ENCODE measurements around the gene TBC1D5.
"Not testable (repeated sequence)": the region's sequence is repeated elsewhere in the genome, so short reads cannot be mapped to it uniquely, and the experiment has no call there.

The TBC1D5 gene

DNA sequence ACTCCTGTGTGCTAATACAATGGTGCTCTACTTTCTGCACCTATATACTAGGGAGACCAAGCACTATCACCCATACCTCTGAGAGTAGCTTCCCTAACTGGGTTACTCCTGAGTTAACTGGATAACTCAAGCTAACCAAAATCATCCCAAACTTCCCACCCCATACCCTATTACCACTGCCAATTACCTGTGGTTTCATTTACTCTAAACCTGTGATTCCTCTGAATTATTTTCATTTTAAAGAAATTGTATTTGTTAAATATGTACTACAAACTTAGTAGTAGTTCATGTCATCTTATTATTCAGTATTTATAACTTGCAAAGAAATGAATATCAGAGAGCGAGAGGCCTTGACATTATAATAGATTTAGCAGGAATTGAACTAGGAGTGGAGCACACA lies 340.5 kb downstream of the TBC1D5 start:
- DNase-seq (ENCODE audit: low read depth), result no peak

DNA sequence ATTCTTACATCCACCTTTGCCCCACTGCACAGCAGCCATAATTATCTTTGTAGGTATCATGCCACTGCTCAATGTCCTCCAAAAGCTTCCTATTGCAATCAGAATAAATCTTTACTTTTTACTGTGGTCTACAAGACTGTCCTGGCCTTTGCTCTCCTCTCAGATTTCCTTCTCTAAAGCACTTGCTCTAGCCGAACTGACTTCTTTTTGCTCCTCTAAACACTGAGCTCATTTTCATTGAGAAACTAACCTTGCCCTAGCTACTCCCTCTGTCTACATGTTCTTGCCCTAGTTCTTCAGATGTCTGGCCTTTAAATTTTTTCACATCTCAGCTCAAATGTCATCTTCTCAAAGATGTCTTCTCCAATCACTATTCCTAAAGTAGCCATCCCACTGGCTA lies 342.8 kb downstream of the TBC1D5 start:
- no peak for DNase-seq (ENCODE audit: low read depth)

DNA sequence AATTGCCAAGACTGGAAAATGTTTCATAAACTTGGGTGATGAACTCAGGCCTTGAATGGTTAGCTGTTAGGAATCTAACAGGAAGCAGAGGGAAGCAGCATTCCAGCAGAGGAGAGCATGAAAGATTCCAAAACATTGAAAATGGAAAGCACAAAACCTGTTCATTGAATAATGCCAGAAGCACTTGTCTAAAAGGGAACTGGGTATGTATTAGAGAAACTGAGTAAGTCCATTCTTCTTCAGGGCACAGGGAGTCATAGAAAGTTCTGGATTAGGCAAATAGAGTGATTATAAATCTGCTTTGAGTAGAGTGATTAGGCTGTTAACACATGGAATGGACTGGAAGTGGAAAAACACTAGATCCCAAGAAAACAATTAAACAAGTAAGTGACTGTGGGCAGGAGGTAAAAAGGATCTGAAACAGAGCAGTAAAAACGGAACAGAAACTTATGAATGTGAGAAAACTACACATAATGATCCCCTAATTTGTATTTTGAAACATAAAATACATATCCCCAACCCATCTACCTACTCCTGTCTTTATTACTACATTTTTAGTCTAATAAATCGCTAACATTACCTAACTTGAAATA lies 343.4 kb downstream of the TBC1D5 start:
- DNase-seq (ENCODE audit: low read depth), result no peak

DNA sequence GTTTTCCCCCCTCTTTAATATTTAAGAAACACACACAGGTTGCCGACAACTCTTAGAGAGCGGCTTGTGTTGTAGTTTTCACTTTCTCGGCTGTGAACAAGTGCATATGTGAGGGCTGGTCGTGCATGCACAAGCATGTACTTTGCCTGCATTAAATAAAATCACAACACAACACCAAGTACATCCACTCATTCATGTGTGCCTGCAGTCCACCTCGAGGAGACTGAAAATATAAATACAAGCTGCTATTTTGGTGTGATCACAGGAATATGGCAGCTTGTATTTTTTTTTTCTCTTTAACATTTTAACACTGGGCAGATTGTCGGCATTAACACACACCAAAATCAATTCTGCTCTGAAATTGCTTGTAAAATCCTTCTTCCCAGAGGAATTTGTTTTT lies 346.4 kb downstream of the TBC1D5 start:
- DNase-seq (ENCODE audit: low read depth), result no peak

DNA sequence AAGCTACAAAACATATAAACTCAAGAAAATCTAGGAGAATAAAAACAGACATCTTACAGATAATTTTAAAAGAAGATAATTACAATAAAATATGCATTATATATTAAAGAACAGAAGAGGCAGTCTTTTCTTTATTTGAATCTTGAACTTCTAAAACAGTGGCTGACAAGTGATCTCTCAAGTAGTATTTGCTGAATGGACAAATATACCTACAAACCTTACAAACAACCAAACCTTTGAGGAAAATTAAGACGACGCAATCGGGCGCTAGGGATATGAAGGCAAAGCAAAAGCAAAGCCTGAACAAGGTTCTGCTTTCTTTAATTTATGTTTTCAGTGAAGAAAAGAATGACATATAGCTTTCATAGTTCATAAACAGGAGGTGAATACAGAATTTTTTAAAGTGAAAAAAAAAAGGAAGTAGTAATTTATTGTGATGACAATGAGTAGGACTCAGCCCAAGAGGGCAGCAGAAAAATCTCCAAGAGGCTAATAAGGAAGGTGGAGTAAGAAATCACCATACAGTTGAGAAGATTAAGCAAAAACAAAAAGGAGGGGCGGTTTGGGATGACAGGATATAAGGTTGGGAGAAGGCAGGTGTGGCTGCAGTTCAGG lies 347.8 kb downstream of the TBC1D5 start:
- no peak for DNase-seq (ENCODE audit: low read depth)

DNA sequence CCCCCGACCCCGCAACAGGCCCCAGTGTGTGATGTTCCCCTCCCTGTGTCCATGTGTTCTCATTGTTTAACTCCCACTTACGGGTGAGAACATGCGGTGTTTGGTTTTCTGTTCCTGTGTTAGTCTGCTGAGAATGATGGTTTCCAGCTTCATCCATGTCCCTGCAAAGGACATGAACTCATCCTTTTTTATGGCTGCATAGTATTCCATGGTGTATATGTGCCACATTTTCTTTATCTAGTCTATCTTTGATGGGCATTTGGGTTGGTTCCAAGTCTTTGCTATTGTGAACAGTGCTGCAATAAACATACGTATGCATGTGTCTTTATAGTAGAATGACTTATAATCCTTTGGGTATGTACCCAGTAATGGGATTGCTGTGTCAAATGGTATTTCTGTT lies 349.9 kb downstream of the TBC1D5 start:
- not testable (repeated sequence) for DNase-seq (ENCODE audit: low read depth)

DNA sequence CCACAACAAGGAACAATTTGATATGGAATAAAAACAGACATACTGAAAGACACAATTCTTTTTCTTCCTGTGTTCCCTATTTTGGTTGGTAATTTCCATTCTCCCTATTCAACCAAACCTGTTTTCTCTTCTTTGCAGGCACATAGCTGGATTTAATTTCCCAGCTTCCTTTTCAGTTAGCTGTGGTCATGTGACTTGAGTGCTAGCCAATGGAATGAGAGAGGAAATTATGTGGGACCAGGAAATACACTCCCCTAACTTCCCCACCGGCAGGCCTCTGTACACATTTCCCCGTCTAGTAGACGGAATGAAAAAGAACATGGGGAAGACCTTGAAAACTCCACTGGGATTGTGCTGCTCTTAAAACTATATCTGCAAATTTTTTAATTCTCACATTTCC lies 351.6 kb downstream of the TBC1D5 start:
- no peak for DNase-seq (ENCODE audit: low read depth)

DNA sequence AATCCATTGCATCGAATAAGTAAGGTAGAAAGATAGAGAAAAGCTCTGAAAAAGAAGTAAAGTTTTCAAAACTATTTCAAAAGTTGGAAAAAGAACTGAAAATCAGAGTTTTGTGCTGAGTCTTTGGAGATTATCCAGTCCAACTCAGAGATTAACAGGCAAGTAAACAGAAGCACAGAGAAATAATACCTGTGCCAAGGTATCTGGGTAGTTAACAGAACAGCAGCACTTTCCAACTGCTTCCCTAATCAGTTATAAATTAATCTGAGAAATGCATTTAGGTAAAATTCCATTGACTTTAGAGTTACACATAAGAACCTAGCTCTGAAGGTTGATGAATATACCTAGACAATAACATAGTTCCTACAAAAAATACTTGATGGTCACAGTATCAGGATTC lies 355.3 kb downstream of the TBC1D5 start:
- DNase-seq (ENCODE audit: low read depth), result no peak

DNA sequence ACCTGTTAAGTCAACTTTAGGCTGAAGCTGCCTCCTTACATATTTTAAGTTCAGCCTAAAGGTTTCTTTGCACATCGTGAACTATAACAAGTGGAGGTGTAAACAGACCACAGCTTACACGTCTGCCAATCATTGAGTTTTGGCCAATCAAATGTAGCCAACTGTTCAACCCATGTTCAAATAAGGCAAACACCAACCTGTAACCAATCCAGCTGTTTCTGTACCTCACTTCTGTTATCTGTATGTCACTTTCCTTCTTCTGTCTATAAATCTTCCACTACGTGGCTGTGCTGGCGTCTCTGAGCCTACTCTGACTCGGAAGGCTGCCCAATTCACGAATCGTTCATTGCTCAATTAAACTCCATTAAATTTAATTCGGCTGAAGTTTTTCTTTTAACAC lies 356.0 kb downstream of the TBC1D5 start:
- DNase-seq (ENCODE audit: low read depth), result no peak

DNA sequence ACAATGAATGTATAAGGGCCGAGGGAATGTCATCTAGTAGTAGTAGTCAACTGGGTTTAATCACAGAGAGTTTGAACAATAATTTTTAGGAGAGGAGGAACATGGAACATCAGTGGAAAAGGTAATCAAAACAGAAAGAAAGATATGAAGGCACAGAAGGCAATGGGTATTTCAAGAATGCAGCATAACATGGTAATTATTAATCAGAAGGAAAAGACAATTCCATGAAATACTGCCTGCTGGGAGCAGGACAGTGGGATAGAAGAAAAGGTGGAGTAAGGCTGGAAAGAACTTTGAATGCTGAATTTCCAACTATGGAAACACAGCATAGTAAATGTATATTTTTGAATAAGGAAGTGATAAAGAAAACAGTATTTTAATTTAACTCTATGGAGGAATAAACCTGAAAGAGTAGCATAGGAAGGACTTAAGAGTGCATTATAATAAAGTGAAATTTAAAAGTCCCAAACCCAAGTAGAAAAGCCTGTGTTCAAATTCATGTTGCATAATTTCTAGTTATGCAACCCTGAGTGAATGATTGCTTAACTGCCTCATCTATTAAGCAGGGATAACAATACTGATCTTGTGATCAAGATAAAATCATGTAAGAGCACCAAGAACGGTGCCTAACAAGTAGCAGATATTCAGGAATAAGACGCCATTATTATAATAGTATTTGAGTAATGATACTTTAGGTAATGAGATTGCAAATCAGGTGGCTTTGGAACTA lies 357.7 kb downstream of the TBC1D5 start:
- DNase-seq (ENCODE audit: low read depth), result no peak

DNA sequence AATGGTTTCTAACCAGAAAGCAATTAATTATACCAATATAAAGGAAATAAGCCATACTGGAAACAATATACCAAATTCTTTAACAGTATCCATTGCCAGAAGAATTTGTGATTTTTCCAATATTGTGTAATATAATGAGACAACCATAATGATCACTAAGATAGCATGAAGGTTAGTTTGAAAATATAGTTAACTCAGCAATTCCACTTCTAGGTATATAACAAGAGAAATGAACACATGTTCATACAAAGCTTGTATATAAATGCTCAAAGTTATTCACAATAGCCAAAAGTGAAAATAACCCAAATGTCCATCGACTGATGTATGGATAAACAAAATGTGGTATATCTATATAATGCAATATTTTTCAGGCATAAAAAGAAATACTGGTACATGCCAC lies 369.1 kb downstream of the TBC1D5 start:
- DNase-seq (ENCODE audit: low read depth), result no peak

DNA sequence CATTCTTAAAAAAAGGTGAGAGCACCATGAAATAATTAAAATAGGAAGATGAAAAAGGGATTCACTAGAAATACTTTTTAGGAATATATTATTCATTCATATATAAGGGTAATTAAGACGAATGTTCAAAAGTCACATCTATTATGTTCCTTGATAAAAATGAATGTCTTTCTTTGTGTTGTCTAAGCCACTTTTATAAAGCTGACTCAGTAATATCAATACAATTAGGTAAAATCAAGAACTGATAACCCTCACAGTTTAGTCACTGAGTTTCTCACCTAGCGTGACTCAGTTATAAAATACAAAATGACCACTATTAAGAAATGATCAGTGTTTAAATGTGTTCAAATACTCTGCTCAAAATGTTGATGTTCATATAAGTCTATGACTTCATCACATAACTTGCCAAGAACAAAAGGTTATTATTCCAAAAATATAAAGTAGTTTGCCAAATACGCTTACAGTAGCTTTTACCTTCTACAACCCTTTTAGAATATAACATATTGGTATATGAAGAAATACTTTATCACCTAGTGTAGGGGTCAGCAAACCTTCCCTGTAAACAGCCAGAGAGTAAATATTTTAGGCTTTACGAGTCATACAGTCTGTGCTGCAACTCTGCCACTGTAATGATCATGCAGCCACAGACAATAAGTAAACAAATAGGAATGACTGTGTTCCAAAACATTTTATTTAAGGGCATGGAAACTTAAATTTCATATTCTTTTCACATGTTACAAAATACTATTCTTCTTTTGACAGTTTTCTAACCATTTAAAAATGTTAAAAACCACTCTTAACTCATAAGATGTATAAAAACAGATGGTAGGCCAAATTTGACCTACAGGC lies 369.8 kb downstream of the TBC1D5 start:
- no peak for DNase-seq (ENCODE audit: low read depth)

DNA sequence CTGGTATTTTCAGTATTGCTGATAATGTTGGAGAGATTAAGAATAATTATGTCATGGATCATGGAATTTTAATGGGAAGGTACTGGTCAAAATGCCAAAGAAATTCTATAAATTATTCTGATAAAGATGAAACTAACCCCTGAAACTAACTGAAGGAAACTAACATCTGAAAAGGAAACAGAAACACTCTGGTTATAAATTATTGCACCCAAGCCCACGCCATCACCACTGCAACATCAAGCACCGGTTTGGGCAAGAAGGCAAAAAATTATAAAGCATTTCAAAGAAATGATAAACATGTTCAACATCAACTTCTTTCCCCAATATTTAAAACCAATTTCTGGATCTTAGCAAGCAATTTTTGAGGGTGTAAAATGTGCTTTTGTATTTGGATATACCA lies 372.5 kb downstream of the TBC1D5 start:
- no peak for DNase-seq (ENCODE audit: low read depth)

DNA sequence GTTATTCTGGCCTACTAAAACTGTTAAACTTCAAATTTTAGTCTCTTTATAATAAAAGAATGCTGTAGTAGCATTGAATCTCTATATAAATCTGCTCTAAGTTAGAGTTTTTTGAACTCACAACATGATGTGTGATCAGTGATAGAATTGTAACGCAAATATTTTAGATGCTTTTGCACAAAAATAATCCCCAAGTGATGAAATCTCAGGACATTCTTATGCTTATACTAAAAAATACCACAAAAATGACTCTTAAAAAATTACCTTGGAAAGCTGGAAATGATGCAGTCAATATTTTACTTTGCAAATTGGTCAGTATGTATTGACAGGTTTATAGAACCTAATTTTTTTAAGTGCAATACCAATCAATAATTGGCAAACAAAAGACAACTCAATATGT lies 375.3 kb downstream of the TBC1D5 start:
- DNase-seq (ENCODE audit: low read depth), result no peak

DNA sequence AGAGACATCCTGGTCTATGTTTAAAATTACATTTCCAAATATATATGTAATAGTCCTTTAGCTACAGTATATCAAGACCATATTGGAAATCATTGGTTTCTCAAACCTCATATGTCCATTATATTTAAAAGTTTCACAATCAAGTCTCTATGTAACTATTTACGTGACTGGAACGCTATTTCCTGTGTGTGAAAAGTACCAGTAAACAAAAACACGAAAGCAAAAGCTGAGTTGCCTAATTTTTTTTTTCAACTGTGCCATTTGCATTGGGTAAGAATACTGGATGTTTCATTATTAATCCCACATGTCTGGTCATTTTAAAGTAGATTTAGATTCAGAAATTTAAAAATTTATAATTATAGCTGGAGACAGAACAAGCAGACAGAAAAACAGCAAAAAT lies 381.4 kb downstream of the TBC1D5 start:
- DNase-seq (ENCODE audit: low read depth), result no peak

DNA sequence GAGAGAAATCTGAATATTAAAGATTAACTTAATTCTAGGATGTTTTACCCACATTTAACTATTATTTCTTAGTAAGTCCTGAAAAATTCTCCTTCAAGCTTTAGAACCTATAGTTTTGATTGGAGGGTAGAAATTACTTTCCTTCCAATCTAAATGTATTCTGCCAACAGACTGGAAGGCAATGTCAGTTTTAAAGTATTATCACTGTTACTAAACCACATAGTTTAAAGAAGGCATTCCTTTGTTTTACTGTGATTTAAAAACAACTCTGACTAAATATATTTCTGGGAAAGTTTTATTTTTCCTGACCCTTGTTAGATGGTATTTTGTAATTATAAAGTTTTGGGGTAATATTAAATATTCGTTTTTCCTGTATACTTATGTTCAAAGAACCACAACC lies 382.5 kb downstream of the TBC1D5 start:
- DNase-seq (ENCODE audit: low read depth), result no peak

DNA sequence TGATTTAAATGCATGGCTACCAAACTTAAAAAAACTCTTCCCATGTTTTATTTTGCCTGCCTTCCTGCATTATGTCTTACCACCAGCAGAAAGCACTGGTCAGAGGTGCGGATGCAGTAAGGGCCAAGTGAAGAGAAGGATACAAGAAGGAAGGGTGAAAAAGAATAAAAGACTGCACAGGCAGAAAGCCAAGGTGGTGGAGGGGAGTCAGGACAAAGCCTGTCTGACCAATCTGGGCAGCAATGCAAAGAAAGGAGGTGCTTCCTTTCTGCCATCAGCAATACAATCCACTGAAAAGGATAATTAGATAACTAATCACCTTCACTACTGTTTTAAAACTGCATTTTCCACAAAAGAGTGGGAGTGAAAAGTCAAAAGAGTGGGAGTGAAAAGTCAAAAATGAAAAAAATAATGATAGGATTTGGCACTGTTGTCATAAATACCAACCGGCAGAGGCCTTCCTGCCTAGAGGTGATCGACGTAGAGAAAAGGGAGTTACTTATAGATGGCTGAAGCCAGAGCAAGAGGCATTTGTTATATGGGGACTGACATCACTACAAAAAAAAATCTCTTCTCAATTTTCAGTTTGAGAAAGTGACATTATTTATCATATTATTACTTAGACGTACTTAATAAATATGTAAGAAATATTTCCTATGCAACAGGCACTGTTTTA lies 385.3 kb downstream of the TBC1D5 start:
- DNase-seq (ENCODE audit: low read depth), result no peak

DNA sequence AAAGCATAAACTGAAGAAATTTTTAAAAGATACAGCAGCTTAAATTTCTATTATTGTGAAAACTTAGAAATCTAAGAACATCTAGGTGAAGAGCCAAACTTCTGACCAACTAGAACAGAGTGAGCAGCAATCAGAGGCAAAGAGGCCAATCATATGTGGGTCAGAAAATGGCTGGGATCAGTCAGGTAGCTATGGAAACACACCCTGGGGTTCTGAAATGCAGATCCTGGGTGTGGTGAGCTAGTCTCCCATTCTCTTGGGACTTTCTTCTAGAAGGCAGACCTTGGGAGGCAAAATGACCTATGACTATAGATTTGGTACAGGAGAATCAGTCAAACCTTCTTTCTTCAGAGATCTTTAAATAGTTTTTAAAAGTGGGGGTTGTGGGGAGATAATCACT lies 385.8 kb downstream of the TBC1D5 start:
- DNase-seq (ENCODE audit: low read depth), result no peak

DNA sequence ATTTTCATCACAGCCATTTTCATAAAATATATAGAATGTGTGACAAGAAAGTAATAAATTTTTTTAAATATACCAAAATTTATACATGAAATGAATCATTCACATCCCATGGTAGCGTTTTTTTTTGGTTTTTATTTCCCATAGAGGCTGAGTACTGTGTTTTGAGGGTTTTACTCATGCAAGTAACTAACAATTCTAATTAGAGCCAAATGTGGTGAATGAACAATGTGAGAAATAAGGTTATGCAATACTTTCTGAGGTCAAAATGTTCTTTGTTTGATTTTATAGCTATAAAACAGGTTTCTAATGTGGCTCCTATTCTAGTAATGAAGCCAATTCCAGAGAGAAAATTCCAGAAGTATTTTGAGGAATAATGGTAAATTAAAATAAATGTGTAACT lies 386.8 kb downstream of the TBC1D5 start:
- no peak for DNase-seq (ENCODE audit: low read depth)

DNA sequence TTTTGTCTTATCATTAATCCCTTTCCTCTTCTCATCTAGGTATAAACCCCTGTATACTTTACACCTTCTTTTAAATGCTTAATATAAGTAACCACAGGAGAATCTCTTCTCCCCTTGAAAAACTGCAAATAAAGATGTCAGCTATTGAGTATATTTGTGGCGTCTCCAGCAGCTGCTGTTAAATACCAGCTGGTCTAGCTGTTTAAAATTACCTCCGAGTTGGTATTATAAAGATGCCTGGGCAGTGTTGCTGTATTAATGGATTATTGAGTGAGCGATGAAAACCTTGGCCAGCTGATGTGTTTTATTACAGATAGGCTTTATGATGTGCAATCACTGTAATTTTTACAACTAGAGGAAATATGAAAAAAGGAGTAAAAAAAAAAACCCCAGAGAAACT lies 388.1 kb downstream of the TBC1D5 start:
- DNase-seq (ENCODE audit: low read depth), result no peak

DNA sequence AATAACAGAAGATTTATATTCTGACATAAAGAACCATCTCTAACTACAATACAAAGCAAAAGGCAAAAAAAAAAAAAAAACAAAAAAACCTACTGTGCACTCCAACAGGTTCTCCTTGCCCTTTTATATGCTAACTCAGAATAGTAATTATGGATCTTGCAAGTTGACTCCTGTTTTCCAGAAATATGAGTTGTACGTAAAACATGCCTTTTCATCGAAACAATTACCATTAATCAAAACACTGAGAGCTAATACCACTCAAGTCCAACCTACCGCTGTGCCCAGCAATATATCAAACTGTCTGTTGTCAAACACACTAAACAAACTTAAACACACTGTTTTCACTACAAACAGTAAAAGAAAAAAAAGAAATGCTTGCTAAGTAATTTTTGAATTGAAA lies 389.8 kb downstream of the TBC1D5 start:
- no peak for DNase-seq (ENCODE audit: low read depth)

DNA sequence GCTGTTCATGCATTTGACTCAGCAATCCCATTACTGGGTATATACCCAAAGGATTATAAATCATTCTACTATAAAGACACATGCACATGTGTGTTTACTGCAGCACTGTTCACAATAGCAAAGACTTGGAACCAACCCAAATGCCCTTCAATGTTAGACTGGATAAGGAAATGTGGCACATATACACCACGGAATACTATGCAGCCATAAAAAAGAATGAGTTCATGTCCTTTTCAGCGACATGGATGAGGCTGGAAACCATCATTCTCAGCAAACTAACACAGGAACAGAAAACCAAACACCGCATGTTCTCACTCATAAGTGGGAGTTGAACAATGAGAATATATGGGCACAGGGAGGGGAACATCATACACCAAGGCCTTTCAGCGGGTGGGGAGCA lies 391.2 kb downstream of the TBC1D5 start:
- not testable (repeated sequence) for DNase-seq (ENCODE audit: low read depth)
